Duodenal mucosa (tissue), 2 donors: ENCODE results near the gene ABHD12B.
"Not testable (repeated sequence)": the region's sequence is repeated elsewhere in the genome, so short reads cannot be mapped to it uniquely, and the experiment has no call there.

Experiments
- H3K27ac ChIP-seq: one replicate; pipeline ENCODE4 v1.7.0; 2013; ENCODE audit warnings: low read depth, low read length
- H3K27me3 ChIP-seq, 2 donors: one replicate each; pipeline ENCODE4 v1.7.0; 2013; ENCODE audit warnings: low read length in 2 of 2, control low read depth in 1 of 2; ENCODE audit not compliant: insufficient read depth in 2 of 2, control insufficient read depth in 1 of 2
- H3K36me3 ChIP-seq, 2 donors: one replicate each; pipeline ENCODE4 v1.7.0; 2013; ENCODE audit warnings: low read length in 2 of 2, control low read depth in 1 of 2; ENCODE audit not compliant: insufficient read depth in 2 of 2, control insufficient read depth in 1 of 2
- H3K4me1 ChIP-seq, 2 donors: one replicate each; pipeline ENCODE4 v1.7.0; 2013; ENCODE audit warnings: low read length in 2 of 2, control low read depth in 1 of 2; ENCODE audit not compliant: insufficient read depth in 2 of 2, control insufficient read depth in 1 of 2
- H3K4me3 ChIP-seq, 2 donors: one replicate each; pipeline ENCODE4 v1.7.0; 2013; ENCODE audit warnings: low read length in 2 of 2, low read depth in 1 of 2
- H3K9ac ChIP-seq, 2 donors: one replicate each; pipeline ENCODE4 v1.7.0; 2013; ENCODE audit warnings: low read length in 2 of 2, low read depth in 1 of 2
- H3K9me3 ChIP-seq, 2 donors: one replicate each; pipeline ENCODE4 v1.7.0; 2013; ENCODE audit warnings: low read length in 2 of 2, control low read depth in 1 of 2; ENCODE audit not compliant: control insufficient read depth in 1 of 2

ABHD12B gene

GRCh38 chr14:50917449-50917848 is 45.6 kb downstream of the ABHD12B start:
- H3K36me3 ChIP-seq, result peaks cover 0 to 6% of the 10 kb centered on the region in 2 donors

DNA sequence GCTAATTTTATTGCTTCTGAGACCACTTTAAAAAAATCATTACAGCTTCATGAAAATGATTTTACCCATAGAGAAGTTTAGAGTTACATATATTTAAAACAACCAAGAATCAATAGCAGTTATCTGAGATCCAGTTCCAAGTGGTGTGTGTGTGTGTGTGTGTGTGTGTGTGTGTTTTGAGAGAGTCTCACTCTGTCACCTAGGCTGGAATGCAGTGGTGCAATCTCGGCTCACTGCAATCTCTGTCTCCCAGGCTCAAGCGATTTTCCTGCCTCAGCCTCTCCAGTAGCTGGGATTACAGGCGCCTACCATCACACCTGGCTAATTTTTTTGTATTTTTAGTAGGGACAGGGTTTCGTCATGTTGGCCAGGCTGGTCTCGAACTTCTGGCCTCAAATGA is 47.7 kb downstream of the ABHD12B start:
- not testable (repeated sequence) for H3K4me1 ChIP-seq, H3K4me3 ChIP-seq, H3K27ac ChIP-seq, H3K27me3 ChIP-seq, H3K36me3 ChIP-seq, H3K9ac ChIP-seq, H3K9me3 ChIP-seq

More at GRCh38 chr14:50917449-50917848, 45.6 kb downstream of the ABHD12B start:
- H3K4me3 ChIP-seq, result no peak overlapping the region
- no peaks in the 10 kb centered on the region for H3K9me3 ChIP-seq
- no peak overlapping the region for H3K27ac ChIP-seq
- H3K4me1 ChIP-seq, result no peaks in the 10 kb centered on the region
- no peak overlapping the region for H3K9ac ChIP-seq
- H3K27me3 ChIP-seq, result no peaks in the 10 kb centered on the region

GRCh38 chr14:50920482-50921230 is 48.8 kb downstream of the ABHD12B start:
- Histone ChIP-seq H3K4me3 (no peak overlapping the region), H3K36me3 (peaks cover 0 to 6% of the 10 kb centered on the region in 2 donors), H3K4me1 (no peaks in the 10 kb centered on the region), H3K9me3 (no peaks in the 10 kb centered on the region), H3K9ac (no peak overlapping the region), H3K27ac (no peak overlapping the region), H3K27me3 (no peaks in the 10 kb centered on the region)

DNA sequence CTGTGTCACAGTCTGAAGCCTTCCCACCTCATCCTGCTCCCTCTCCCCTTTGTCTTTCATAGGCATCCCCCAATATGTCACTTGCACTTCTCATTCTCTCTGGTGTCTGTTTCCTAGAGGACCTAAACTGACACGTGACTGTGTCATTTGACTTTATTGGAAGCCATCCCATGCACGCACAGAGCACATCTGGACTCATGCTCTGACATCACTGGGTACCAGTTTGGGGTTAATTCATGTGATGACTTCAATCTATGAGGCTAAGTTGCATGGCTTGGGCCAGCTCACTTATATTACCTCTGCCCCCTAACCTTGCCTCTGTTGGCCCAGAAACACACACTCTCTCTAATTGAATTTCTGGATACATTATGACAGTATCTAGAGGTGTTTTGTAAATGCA is 51.0 kb downstream of the ABHD12B start:
- no peaks in the 10 kb centered on the region for H3K9me3 ChIP-seq
- H3K36me3 ChIP-seq, result no peaks in the 10 kb centered on the region
- H3K4me3 ChIP-seq, result no peak overlapping the region
- H3K27ac ChIP-seq, result no peak overlapping the region
- no peaks in the 10 kb centered on the region for H3K27me3 ChIP-seq
- no peaks in the 10 kb centered on the region for H3K4me1 ChIP-seq
- H3K9ac ChIP-seq, result no peak overlapping the region

DNA sequence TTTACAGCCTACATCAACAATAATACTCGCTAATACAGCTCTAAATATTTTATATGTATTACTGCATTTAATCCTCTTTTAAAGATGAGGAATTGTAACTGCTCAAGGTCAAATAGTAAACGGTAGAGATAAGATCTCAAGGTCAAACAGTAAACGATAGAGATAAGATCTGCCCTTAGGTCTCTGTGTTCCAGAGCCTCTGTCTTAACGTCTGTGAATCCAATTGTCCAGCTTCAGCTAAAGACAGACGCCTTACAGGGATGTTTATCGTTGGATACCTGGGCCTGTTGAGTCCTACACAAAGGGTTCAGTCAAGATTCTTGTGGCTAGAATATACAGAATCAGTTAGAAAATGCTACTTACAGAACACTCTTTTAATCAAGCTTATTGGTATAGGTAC is 52.4 kb downstream of the ABHD12B start:
- Histone ChIP-seq H3K9ac (no peak overlapping the region), H3K4me1 (no peaks in the 10 kb centered on the region), H3K27ac (no peak overlapping the region), H3K36me3 (no peaks in the 10 kb centered on the region), H3K4me3 (no peak overlapping the region), H3K9me3 (no peaks in the 10 kb centered on the region), H3K27me3 (no peaks in the 10 kb centered on the region)

- Histone ChIP-seq H3K9ac (no peak overlapping the region), H3K4me1 (no peaks in the 10 kb centered on the region), H3K4me3 (no peak overlapping the region), H3K36me3 (no peaks in the 10 kb centered on the region), H3K9me3 (no peaks in the 10 kb centered on the region), H3K27ac (no peak overlapping the region), H3K27me3 (no peaks in the 10 kb centered on the region)
These were observed 53.0 kb downstream of the ABHD12B start for GRCh38 chr14:50924843-50925242.

DNA sequence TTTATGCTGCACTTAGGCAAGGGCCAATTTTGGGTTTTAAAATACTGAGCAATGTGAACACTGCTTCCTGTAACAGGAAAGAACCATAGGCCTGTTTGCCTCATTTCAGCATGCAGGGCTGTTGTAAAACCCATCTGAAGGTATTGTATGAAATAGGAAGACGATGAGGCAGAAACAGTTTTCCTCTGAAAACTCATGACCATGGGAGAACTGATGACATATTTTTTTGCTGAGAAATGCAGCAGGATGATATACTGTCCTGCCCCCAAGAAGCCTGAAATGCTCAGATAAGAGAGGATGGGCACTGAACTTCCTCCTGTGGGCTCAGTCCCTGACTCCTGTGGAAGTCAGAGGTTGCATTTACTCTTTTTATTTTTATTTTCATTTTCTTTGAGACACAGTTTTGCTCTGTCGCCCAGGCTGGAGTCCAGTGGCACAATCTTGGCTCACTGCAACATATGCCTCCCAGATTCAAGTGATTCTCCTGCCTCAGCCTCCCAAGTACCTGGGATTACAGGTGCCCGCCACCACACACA is 55.1 kb downstream of the ABHD12B start:
- Histone ChIP-seq H3K27ac (no peak overlapping the region), H3K4me1 (no peaks in the 10 kb centered on the region), H3K4me3 (no peak overlapping the region), H3K36me3 (no peaks in the 10 kb centered on the region), H3K9ac (no peak overlapping the region), H3K27me3 (no peaks in the 10 kb centered on the region), H3K9me3 (no peaks in the 10 kb centered on the region)

DNA sequence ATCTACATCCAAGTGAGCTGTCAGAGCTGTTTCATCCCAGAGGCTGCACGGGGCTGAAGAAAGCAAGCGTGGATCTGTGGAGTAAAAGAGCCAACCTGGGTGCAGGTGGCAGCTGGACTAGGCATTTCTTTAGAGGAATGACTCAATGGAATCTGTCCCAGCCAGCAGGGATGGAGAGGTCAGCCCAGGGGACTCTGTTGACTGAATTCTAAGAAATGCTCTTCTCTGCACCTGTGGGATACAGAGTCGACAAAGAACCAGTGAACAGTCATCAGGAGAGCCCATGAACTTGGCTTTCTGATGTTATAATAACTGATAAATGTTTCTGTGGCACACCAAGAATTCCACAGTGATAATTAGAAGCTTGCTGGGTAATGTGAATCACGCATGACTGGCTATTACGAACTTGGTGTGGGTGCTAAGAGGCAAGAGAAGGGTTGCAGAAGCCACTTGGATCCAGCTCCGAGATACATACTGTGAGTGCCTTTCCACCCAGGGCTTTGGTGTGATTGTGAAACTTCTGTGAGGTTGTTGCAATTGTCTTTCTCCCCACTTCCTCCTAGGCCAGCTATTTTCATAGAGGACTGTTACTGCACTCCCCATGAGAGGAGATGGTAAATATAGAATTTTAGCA is 56.3 kb downstream of the ABHD12B start:
- no peak overlapping the region for H3K27ac ChIP-seq
- no peaks in the 10 kb centered on the region for H3K27me3 ChIP-seq
- no peaks in the 10 kb centered on the region for H3K36me3 ChIP-seq
- H3K4me1 ChIP-seq, result peaks cover 0 to 8% of the 10 kb centered on the region in 2 donors
- no peaks in the 10 kb centered on the region for H3K9me3 ChIP-seq
- no peak overlapping the region for H3K4me3 ChIP-seq
- H3K9ac ChIP-seq, result no peak overlapping the region

DNA sequence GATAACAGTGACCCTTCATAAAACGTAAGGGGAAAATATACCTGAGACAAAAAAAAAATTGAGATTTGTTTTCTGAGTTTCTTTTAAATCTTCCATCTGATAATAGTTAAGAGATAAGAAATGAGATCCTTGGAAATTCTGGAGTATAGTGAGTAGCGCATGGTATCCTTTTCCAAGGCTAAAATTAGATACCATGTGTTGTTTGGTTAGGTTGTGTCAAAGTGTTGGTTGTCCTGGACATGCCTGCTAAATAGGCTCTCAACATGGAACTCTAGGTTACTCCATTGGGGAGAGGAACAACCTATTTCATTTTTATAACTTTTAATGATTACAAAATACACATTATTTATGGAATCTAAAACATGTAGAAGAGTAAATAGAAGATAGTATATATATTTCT is 57.7 kb downstream of the ABHD12B start:
- no peak overlapping the region for H3K4me3 ChIP-seq

GRCh38 chr14:50931559-50931958 is 59.7 kb downstream of the ABHD12B start:
- H3K9ac ChIP-seq, result no peak overlapping the region
- H3K4me1 ChIP-seq, result peaks cover 0 to 8% of the 10 kb centered on the region in 2 donors
- no peaks in the 10 kb centered on the region for H3K27me3 ChIP-seq
- no peak overlapping the region for H3K4me3 ChIP-seq
- H3K27ac ChIP-seq, result no peak overlapping the region
- H3K36me3 ChIP-seq, result no peaks in the 10 kb centered on the region
- no peaks in the 10 kb centered on the region for H3K9me3 ChIP-seq

More for the DNA sequence above, 57.7 kb downstream of the ABHD12B start:
- Histone ChIP-seq H3K9ac (no peak overlapping the region), H3K9me3 (no peaks in the 10 kb centered on the region), H3K27ac (no peak overlapping the region), H3K27me3 (no peaks in the 10 kb centered on the region), H3K4me1 (peaks cover 0 to 8% of the 10 kb centered on the region in 2 donors), H3K36me3 (no peaks in the 10 kb centered on the region)
